Karpas-422 (cell line): Measurements from ENCODE around the gene SLC5A5. TPM values are rescaled to one million over a fixed set of nuclear protein-coding genes. Genes with fewer than 3 reads are reported as not detected.

Source experiments
- DNase-seq: peaks from one replicate; pipeline ENCODE4 v3.0.0-alpha.2; 2015
- H2AFZ ChIP-seq: fragments of 200-600 bp; sonication (generic); 2 replicates; pipeline ENCODE4 v1.6.1; 2014; ENCODE audit warnings: antibody characterized with exemption, low read length, mixed read lengths
- H3K27ac ChIP-seq: fragments of 200-600 bp; sonication (generic); 2 replicates; pipeline ENCODE4 v1.5.1; 2014; ENCODE audit warnings: mild to moderate bottlenecking, low read length, moderate library complexity
- H3K27me3 ChIP-seq: fragments of 200-600 bp; sonication (generic); 2 replicates; pipeline ENCODE4 v1.6.1; 2014; ENCODE audit warnings: low read length, mixed read lengths
- H3K36me3 ChIP-seq: fragments of 200-600 bp; sonication (generic); 2 replicates; pipeline ENCODE4 v1.6.1; 2014; ENCODE audit warnings: low read length, mixed read lengths; ENCODE audit not compliant: insufficient read depth
- H3K4me1 ChIP-seq: fragments of 200-600 bp; sonication (generic); 2 replicates; pipeline ENCODE4 v1.6.1; 2014; ENCODE audit warnings: mild to moderate bottlenecking, low read length, mixed read lengths
- H3K4me2 ChIP-seq: fragments of 200-600 bp; sonication (generic); 2 replicates; pipeline ENCODE4 v1.6.1; 2014; ENCODE audit warnings: low read length, low read depth, mild to moderate bottlenecking; ENCODE audit not compliant: poor library complexity, severe bottlenecking
- H3K4me3 ChIP-seq: fragments of 200-600 bp; sonication (generic); 2 replicates; pipeline ENCODE4 v1.5.1; 2014; ENCODE audit warnings: mild to moderate bottlenecking, antibody characterized with exemption, low read length, mixed read lengths
- H3K79me2 ChIP-seq: fragments of 200-600 bp; sonication (generic); 2 replicates; pipeline ENCODE4 v1.6.1; 2014; ENCODE audit warnings: mild to moderate bottlenecking, low read length, mixed read lengths
- H3K9ac ChIP-seq: fragments of 200-600 bp; sonication (generic); 2 replicates; pipeline ENCODE4 v1.6.0; 2014; ENCODE audit warnings: low read length
- H3K9me2 ChIP-seq: fragments of 200-600 bp; sonication (generic), shearing (Covaris generic); replicated peaks from 2 replicates; pipeline ENCODE4 v1.6.0; 2014; ENCODE audit warnings: mild to moderate bottlenecking, low read length, moderate library complexity; ENCODE audit not compliant: insufficient read depth
- H3K9me3 ChIP-seq: fragments of 300-700, 200-600 bp; sonication (generic); 2 replicates; pipeline ENCODE4 v1.6.1; 2014; ENCODE audit warnings: low read length, mixed read lengths
- H4K20me1 ChIP-seq: fragments of 200-600 bp; sonication (generic); 2 replicates; pipeline ENCODE4 v1.6.1; 2014; ENCODE audit warnings: mild to moderate bottlenecking, antibody characterized with exemption, low read length, low read depth; ENCODE audit not compliant: insufficient read depth
- total RNA-seq: library from RNA; depleted of rRNA; stranded (reverse); fragments of >200 nt; shearing (Covaris generic); gene quantifications from 2 replicates; pipeline ENCODE4 v1.2.3, GENCODE V29; 2014; ENCODE audit warnings: low replicate concordance

Gene SLC5A5
- total RNA-seq, 1 experiment from 2014 or later, result not detected

DNA sequence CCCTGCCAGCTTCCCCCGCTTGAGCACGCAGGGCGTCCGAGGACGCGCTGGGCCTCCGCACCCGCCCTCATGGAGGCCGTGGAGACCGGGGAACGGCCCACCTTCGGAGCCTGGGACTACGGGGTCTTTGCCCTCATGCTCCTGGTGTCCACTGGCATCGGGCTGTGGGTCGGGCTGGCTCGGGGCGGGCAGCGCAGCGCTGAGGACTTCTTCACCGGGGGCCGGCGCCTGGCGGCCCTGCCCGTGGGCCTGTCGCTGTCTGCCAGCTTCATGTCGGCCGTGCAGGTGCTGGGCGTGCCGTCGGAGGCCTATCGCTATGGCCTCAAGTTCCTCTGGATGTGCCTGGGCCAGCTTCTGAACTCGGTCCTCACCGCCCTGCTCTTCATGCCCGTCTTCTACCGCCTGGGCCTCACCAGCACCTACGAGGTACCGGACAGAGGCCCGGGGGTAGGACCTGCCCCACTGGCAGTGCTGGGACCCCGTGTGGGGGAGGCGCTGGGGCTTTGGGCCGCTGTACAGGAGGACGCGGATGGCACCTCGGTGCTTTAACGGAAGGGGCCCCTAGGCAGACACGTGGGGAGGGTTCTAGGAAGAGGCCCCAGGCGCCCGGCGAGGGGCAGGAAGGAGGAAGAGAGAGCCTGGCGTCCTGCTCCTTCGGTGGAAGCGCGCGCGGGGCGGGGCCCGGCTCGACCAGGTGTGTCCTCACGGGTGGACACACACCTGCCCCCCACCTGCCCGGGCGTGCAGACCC lies 681 bp downstream of the SLC5A5 start:
- no peak overlapping the region for H3K4me3 ChIP-seq
- peaks cover 3% of the 10 kb centered on the region; the same call in 1 of the 2 replicates for H3K4me1 ChIP-seq
- H3K9me3 ChIP-seq, result no peaks in the 10 kb centered on the region
- no peaks in the 10 kb centered on the region for H3K36me3 ChIP-seq
- no peaks in the 10 kb centered on the region for H3K27me3 ChIP-seq
- no peak overlapping the region for H3K4me2 ChIP-seq
- no peaks in the 10 kb centered on the region for H3K9me2 ChIP-seq
- H2AFZ ChIP-seq, result no peak overlapping the region
- no peaks in the 10 kb centered on the region for H3K79me2 ChIP-seq
- no peak for DNase-seq
- H3K9ac ChIP-seq, result no peak overlapping the region
- peaks cover 6% of the 10 kb centered on the region; the same call in 1 of the 2 replicates for H4K20me1 ChIP-seq
- H3K27ac ChIP-seq, result no peak overlapping the region

DNA sequence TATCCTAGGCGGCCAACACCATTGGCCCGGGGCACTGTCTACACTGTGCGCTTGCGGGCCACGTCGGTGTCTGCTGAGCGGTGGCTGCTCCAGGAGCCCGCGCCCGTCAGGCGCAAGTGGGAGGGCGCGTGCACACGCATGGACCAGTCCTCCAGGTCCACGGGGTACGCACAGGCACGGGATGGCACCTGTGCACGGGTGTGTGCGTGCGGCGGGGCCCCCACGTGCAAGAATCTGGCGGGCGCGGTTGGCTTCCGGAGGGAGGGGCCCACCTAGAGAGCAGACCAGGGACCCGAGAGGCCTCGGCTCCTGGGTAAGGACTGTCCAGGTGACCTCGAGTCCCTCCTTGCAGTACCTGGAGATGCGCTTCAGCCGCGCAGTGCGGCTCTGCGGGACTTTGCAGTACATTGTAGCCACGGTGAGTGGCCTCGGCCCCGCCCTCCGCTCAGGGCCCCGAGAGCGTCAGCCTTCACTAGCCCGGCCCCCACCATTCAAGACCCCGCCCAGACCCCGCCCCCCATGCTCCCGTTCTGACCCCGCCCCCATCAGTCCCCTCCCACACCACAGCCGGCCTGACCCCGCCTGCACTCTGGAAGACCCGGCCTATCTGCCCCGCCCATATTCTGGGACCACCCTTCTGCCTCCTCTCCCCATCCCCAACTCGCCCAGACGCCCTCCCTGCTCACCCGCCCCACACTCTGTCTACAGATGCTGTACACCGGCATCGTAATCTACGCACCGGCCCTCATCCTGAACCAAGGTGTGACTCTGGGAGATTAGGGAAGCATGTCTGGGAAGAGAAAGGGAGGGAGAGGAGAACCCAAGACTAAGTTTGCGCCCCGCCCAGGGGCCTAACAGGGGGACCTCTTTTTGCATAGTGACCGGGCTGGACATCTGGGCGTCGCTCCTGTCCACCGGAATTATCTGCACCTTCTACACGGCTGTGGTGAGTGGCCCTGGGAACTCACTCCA lies 2.3 kb downstream of the SLC5A5 start:
- no peaks in the 10 kb centered on the region for H3K79me2 ChIP-seq
- no peak overlapping the region for H3K27ac ChIP-seq
- peaks cover 3% of the 10 kb centered on the region; the same call in 1 of the 2 replicates for H3K4me1 ChIP-seq
- H3K4me3 ChIP-seq, result no peak overlapping the region
- peaks cover 6% of the 10 kb centered on the region; the same call in 1 of the 2 replicates for H4K20me1 ChIP-seq
- H3K9me2 ChIP-seq, result no peaks in the 10 kb centered on the region
- H3K27me3 ChIP-seq, result no peaks in the 10 kb centered on the region
- H3K9me3 ChIP-seq, result no peaks in the 10 kb centered on the region
- no peaks in the 10 kb centered on the region for H3K36me3 ChIP-seq
- peak; percentile 89 for DNase-seq
- H3K4me2 ChIP-seq, result no peak overlapping the region
- H3K9ac ChIP-seq, result no peak overlapping the region
- no peak overlapping the region for H2AFZ ChIP-seq

DNA sequence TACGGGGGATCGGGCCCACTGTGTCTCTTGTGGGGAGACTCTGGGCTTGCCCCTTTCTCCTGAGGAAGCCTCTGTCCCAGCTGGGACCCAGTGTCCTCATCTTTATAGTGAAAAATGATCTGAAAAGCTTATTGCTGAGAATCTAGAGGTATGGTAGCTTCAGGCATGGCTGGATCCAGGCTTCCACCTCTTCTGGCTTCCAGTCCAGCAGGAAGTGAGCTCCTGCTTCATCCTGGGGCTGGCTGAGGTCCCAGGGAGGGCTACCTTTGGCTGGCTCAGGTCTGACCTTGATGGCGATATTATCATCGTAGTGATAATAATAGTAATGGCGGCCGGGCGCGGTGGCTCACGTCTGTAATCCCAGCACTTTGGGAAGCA lies 3.0 kb downstream of the SLC5A5 start:
- no peak overlapping the region for H3K27ac ChIP-seq
- H3K36me3 ChIP-seq, result no peaks in the 10 kb centered on the region
- H3K4me2 ChIP-seq, result no peak overlapping the region
- H4K20me1 ChIP-seq, result peaks cover 6% of the 10 kb centered on the region; the same call in 1 of the 2 replicates
- H3K9me3 ChIP-seq, result no peaks in the 10 kb centered on the region
- H3K9ac ChIP-seq, result no peak overlapping the region
- H3K27me3 ChIP-seq, result no peaks in the 10 kb centered on the region
- H3K9me2 ChIP-seq, result no peaks in the 10 kb centered on the region
- no peak overlapping the region for H2AFZ ChIP-seq
- DNase-seq, result no peak
- H3K4me3 ChIP-seq, result no peak overlapping the region
- peaks cover 3% of the 10 kb centered on the region; the same call in 1 of the 2 replicates for H3K4me1 ChIP-seq
- H3K79me2 ChIP-seq, result no peaks in the 10 kb centered on the region

DNA sequence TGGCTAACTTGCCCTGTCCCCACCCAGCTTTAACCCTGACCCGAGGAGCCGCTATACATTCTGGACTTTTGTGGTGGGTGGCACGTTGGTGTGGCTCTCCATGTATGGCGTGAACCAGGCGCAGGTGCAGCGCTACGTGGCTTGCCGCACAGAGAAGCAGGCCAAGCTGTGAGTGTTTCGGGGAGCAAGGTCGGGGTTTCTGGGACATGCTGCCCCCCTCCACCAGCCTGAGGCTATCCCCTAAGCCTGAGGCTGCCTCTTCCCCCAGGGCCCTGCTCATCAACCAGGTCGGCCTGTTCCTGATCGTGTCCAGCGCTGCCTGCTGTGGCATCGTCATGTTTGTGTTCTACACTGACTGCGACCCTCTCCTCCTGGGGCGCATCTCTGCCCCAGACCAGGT lies 6.0 kb downstream of the SLC5A5 start:
- Histone ChIP-seq H3K27ac (no peak overlapping the region), H4K20me1 (no peaks in the 10 kb centered on the region), H3K36me3 (no peaks in the 10 kb centered on the region), H3K79me2 (no peaks in the 10 kb centered on the region), H2AFZ (no peak overlapping the region), H3K4me3 (no peak overlapping the region), H3K27me3 (no peaks in the 10 kb centered on the region), H3K4me1 (peaks cover 3% of the 10 kb centered on the region; the same call in 1 of the 2 replicates), H3K9ac (no peak overlapping the region), H3K9me2 (no peaks in the 10 kb centered on the region), H3K9me3 (no peaks in the 10 kb centered on the region), H3K4me2 (no peak overlapping the region)
- no peak for DNase-seq

DNA sequence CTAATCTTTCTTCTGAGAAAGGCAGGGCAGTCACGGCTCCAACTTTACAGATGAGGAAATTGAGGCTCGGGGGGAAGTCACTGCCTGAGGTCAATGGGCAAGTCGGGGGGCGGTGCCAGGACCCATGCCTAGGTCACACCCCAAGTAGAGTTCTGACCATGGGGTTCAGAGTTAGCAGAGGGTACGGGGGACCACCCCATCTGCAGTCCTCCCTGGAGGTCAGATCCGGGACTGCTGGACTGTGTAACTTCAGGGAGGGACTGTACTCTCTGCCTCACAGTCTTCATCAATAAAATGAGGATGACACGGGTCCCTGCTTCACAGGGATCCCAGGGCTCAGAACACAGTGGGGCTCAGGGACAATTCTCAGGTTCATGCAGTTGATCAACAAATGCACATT lies 7.7 kb downstream of the SLC5A5 start:
- H4K20me1 ChIP-seq, result no peaks in the 10 kb centered on the region
- no peak overlapping the region for H3K4me3 ChIP-seq
- H3K36me3 ChIP-seq, result no peaks in the 10 kb centered on the region
- H3K27ac ChIP-seq, result no peak overlapping the region
- H3K9ac ChIP-seq, result no peak overlapping the region
- no peaks in the 10 kb centered on the region for H3K9me3 ChIP-seq
- DNase-seq, result no peak
- H3K79me2 ChIP-seq, result no peaks in the 10 kb centered on the region
- H3K27me3 ChIP-seq, result no peaks in the 10 kb centered on the region
- no peaks in the 10 kb centered on the region for H3K9me2 ChIP-seq
- H2AFZ ChIP-seq, result no peak overlapping the region
- no peak overlapping the region for H3K4me2 ChIP-seq
- no peaks in the 10 kb centered on the region; the same call in 1 of the 2 replicates for H3K4me1 ChIP-seq

DNA sequence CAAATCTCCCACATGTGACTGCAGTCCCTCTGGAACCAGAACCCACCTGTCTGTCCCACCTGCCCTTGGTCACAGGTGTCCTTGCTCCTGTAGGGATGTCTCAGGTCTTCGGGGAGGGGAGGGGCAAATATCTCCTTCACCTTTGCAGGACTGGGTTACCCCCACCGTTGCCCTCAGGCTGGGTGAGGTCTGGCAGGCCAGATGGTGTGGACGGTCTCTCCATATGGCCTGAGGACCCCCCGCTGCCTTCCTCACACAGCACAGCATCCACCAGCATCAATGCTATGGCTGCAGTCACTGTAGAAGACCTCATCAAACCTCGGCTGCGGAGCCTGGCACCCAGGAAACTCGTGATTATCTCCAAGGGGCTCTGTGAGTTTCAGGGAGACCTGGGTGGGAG lies 10.0 kb downstream of the SLC5A5 start:
- Histone ChIP-seq H3K79me2 (no peaks in the 10 kb centered on the region), H3K4me1 (peaks cover 7% of the 10 kb centered on the region), H3K27ac (no peak overlapping the region), H3K4me2 (no peak overlapping the region), H3K9me3 (no peaks in the 10 kb centered on the region), H3K9me2 (no peaks in the 10 kb centered on the region), H3K9ac (no peak overlapping the region), H3K36me3 (no peaks in the 10 kb centered on the region), H3K27me3 (no peaks in the 10 kb centered on the region), H2AFZ (no peak overlapping the region), H4K20me1 (no peaks in the 10 kb centered on the region), H3K4me3 (no peak overlapping the region)
- no peak for DNase-seq

DNA sequence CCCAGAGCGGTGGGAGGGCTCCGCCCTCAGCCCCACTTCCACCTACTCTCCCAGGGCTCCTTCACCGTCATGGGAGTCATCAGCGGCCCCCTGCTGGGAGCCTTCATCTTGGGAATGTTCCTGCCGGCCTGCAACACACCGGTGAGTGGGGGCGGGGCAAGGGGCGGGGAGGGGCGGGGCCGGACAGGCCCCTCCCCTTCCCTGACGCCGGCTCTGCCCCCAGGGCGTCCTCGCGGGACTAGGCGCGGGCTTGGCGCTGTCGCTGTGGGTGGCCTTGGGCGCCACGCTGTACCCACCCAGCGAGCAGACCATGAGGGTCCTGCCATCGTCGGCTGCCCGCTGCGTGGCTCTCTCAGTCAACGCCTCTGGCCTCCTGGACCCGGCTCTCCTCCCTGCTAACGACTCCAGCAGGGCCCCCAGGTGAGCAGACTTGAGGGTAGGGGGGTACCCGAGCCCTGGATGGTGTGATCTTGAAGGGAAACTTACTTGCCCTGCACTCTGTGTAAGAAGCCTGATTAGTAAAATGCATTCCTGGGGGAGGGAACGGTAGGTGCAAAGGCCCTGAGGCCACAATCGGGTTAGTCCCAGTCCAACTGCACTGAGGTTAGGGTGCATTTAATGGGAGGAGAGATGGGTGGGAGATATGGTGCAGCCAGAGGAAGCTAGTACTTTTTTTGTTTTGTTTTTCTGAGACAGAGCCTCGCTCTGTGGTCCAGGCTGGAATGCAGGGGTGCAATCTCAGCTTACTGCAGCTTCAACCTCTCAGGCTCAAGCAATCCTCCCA lies 12.1 kb downstream of the SLC5A5 start:
- Histone ChIP-seq H2AFZ (no peak overlapping the region), H3K4me3 (no peak overlapping the region), H3K4me2 (no peak overlapping the region), H3K9me2 (no peaks in the 10 kb centered on the region), H4K20me1 (no peaks in the 10 kb centered on the region), H3K36me3 (no peaks in the 10 kb centered on the region), H3K27me3 (no peaks in the 10 kb centered on the region), H3K9me3 (no peaks in the 10 kb centered on the region), H3K4me1 (peaks cover 12% of the 10 kb centered on the region), H3K9ac (no peak overlapping the region), H3K27ac (no peak overlapping the region), H3K79me2 (no peaks in the 10 kb centered on the region)
- DNase-seq, result no peak
